PC-9 (cell line): ENCODE data around the gene TMBIM4.

Experiments used
- EZH2 ChIP-seq: fragments of 200-600 bp; sonication (generic); IDR thresholded peaks from 2 replicates; pipeline ENCODE4 v1.8.0; 2017; ENCODE audit warnings: antibody characterized with exemption, low read depth
- TF ChIP-seq, protein P1 (sequence below): fragments of 200-600 bp; sonication (generic); conservative IDR thresholded peaks from 2 replicates; pipeline ENCODE4 v1.6.1; 2017; ENCODE audit warnings: mixed run types, antibody characterized with exemption, mild to moderate bottlenecking, moderate library complexity

DNA sequence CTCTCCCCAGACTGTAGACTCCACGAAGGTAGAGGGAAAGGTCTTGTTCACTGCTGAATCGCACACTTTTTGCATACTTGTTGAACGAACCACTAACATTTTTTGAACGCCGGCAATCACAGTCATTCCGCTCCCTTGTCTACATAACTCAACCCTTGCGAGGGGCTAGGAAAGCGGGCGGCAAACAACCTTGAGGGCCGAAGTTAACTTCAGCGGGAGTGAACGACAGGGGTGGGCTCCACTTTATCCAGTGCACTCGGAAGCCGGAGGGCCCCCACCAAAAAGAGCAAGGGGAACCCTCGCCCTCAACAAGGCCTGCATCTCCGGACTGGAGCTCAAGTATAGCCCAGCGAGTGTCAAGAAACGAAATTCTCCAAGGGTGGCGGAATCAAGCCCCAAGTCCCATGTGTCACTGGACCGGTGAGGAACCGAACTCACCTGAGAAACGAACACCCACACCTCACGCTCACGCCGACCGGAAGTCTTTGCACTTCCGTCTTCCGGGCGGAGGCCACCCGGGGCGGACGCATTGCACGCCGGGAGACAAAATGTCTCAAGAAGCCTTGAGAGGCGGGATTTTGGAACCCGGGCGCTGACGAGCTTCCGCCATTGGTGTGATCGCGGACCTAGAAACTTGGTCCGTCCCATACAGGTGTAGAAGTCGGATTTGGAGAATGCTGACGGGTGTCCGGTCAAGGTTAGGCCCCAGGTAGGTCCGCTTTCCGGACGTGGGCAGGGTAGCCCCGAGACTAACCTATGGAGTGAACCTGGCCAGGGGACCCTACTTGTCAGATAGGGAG, 39.3 kb downstream of the TMBIM4 start, which contains the start of gene LLPH:
- TF ChIP-seq, protein P1, sequence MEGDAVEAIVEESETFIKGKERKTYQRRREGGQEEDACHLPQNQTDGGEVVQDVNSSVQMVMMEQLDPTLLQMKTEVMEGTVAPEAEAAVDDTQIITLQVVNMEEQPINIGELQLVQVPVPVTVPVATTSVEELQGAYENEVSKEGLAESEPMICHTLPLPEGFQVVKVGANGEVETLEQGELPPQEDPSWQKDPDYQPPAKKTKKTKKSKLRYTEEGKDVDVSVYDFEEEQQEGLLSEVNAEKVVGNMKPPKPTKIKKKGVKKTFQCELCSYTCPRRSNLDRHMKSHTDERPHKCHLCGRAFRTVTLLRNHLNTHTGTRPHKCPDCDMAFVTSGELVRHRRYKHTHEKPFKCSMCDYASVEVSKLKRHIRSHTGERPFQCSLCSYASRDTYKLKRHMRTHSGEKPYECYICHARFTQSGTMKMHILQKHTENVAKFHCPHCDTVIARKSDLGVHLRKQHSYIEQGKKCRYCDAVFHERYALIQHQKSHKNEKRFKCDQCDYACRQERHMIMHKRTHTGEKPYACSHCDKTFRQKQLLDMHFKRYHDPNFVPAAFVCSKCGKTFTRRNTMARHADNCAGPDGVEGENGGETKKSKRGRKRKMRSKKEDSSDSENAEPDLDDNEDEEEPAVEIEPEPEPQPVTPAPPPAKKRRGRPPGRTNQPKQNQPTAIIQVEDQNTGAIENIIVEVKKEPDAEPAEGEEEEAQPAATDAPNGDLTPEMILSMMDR: no peak
- TF ChIP-seq EZH2: no peak
